ENCODE results near the gene HYOU1.
"Not testable (repeated sequence)": the region's sequence is repeated elsewhere in the genome, so short reads cannot be mapped to it uniquely, and the experiment has no call there.

Gene HYOU1

DNA sequence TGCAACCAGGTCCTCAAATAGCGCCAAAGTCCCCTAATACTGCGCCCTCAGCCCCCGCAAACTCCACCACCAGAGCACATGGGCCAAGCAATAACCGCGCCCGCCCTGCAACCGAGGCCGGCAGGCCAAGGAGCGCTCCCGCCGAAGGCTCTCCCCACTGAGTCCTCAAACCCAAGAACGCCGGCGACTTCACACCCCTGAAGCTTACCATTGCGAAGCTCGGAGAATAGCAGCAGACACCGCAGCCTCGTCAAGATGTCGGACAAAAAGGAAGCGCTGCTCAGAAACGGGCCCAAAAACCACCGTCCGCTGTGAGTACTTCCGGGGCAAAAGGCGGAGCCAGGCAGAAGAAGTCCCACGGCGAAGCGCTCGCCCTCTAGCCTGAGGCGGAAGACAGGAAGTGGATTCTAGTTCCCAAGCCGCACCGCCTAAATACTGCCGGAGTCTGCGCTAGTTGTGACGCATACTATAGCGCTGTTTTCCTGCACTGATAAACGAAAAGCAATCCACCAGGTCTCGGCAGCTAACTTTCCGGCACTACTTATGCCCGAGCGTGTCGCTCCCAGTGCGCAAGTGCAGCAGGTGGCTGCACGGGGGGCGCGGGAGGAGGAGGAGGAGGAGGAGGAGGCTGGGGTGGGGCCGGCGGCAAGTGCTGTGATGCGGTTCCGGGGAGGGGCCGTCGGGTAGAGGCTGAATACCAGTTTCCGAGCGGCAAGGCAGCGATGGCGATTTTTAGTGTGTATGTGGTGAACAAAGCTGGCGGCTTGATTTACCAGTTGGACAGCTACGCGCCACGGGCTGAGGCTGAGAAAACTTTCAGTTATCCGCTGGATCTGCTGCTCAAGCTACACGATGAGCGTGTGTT lies 38.7 kb downstream of the HYOU1 start, which contains the start of the genes RPS25 and TRAPPC4:
RPS25 (minus strand) TSS at position 270 of the 865 bp plus-strand sequence; CDS start at position 211, 59 bp downstream.
TRAPPC4 (plus strand) TSS at position 693 of the 865 bp plus-strand sequence; CDS start at position 723, 30 bp downstream.
- DNase-seq = peak; percentile 97

DNA sequence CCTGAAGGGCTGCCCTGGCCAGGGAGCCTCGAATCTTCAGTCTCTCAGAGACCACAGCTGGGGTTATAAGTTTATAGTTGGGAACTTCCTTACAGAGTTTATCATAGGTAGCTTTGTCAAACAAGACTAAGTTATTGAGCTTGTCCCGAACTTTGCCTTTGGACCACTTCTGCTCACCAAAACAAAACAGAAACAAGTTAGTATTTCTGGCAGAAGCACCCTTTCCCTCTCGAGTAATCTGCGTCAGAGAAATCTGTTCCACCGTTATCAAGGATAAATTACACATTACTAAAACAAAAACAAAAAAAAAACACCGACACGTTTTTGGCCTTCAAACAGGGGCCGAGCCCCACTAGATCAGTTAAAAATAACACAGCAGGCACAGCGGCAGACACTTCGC lies 39.6 kb downstream of the HYOU1 start:
- not testable (repeated sequence) for DNase-seq

DNA sequence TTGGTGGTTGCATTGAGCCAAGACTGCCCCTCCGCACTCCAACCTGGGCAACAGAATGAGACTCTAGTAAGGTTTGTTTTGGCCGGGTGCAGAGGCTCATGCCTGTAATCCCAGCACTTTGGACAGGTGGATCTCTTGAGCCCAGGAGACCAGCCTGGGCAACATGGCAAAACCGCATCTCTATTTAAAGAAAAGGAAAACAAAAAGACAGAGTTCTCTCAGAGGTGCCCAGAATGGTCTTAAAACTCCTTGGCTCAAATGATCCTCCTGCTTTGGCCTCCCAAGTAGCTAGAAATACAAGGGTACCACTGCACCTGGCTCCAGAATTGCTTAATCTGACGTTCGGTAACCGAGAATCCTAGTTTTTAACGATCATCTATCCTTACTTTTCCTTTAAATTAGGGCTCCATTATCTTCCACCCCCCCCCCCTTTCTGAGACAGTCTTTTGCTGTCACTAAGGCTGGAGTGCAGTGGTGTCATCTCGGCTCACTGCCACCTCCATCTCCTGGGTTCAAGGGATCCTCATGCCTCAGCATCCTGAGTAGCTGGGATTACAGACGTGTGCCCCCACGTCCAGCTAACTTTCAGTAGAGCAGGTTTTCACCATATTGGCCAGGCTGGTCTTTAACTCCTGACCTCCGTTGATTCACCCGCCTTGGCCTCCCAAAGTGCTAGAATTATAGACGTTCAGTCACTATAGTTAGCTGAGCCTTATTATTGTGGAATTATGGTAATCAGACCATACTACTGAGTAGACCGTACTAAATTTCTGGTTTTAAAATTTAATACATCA lies 40.6 kb downstream of the HYOU1 start:
- no peak for DNase-seq

DNA sequence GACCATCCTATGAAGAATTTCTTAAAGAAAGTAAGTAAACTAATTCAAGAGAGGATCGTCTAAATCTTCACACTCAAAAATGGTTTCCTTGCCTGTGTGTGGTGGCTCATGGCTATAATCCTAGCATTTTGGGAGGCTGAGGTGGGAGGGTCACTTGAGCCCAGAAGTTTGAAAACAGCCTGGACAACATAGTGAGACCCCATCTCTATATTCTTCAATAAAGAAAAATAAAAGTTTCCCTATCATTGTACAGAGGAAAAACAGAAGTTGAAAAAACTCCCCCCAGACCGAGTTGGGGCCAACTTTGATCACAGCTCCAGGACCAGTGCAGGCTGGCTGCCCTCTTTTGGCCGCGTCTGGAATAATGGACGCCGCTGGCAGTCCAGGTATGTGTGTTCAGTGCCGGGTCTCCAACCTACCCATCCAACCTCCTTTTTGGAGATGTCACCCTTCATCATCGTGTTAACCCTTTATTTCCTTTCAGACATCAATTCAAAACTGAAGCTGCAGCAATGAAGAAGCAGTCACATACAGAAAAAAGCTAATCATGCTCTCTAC lies 41.9 kb downstream of the HYOU1 start:
- DNase-seq = peak; percentile 28

DNA sequence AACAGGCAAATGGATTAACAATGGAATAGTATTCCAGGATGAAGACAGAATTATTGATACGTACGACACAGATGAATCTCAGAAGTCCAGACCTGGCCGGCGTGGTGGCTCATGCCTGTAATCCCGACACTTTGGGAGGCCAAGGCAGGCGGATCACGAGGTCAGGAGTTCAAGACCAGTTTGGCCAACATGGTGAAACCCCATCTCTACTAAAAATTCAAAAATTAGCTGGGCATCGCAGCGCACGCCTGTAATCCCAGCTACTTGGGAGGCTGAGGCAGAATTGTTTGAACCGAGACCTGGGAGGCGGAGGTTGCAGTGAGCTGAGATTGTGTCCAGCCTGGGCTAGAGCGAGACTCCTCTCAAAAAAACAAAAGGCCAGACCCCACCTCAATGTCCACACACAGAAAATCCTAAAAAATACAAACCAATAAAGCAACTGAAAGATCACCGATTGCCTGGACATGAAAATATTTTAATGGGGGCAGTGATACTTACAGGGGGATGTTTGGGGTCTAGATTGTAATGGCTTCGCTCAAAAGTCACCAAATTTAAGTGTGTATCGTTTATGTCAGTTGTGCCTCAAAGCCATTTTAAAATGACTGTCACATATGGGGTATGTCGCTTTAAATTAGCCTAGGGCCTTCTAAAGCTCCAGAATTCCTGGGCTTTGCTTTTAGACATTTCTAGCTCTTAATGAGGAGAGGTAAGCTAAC lies 42.6 kb downstream of the HYOU1 start:
- no peak for DNase-seq

DNA sequence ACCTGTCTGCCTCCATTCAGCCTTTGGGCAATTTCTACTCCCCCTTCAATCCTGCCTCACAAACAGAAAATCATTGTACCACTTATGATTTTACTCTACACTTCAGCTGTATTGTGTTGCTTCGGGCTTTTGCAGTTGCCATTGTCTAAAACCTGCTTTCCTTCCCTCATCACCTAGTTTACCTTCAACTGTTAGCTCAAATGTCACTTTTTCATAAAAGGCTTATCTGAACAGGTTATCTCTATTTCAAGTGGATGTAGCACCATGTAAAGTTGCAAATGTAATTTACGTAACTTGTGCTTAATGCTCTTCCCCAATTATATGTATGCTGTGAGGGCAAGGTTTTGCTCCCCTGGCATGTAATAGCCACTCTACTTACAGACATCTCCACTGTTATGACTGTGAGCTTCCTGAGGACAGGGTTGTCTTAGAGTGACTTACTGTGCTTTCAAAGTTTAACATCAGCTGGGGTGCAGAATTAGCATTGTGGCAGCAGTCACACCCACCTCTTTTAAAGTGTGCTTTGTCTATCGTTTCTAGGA lies 44.3 kb downstream of the HYOU1 start:
- DNase-seq = no peak

DNA sequence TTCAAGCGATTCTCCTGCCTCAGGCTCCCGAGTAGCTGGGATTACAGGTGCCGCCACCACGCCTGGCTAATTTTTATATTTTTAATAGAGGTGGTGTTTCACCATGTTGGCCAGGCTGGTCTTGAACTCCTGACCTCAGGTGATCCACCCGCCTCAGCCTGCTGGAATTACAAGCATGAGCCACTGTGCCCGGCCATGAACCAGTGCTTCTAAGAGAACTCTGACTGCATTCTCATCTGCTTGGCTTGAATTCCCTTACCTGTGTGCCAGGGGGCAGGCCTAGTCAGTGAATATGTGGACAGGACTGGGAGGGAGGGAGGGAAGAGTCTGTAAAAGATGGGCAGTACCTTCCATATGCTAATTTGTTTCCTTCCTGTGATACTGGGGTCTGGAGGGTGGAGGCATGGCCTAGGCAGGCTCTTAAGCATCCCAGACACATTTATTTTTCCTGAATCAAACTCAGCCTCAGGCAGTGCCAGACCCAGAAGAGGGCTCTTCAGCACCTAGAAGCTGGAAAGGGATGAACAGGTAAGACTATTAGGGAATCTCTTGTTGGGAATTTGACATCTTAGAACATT lies 45.4 kb downstream of the HYOU1 start:
- DNase-seq = no peak

DNA sequence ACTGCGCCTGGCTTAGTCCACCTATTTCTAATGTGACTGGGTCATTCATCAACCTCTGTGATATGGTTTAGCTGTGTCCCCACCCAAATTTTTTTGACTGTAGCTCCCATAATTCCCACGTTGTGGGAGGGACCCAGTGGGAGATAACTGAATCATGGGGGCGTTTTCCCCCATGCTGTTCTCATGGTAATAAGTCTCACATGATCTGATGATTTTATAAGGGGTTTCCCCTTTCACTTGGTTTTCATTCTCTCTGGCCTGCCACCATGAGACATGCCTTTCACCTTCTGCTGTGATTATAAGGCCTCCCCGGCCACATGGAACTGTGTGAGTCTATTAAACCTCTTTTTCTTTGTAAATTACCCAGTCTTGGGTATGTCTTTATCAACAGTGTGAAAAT lies 50.3 kb downstream of the HYOU1 start:
- no peak for DNase-seq

DNA sequence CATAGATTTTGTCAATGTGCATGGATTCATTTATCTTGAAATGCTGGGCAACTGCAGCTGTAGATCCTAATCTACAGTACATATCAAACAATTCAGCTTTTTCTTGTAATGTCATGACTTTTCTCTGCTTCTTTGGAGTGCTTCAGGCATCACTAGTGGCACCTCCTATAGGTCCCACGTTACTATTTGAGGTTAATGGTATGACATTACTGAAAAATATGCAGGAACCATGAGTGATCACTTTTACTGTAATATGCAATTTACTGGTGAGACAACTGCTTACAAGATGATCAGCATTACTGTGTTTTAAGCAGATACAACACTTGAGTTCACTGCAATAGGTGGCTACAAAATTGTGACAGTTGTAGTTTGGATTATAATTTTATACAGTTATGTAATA lies 56.1 kb downstream of the HYOU1 start:
- DNase-seq = peak; percentile 75

DNA sequence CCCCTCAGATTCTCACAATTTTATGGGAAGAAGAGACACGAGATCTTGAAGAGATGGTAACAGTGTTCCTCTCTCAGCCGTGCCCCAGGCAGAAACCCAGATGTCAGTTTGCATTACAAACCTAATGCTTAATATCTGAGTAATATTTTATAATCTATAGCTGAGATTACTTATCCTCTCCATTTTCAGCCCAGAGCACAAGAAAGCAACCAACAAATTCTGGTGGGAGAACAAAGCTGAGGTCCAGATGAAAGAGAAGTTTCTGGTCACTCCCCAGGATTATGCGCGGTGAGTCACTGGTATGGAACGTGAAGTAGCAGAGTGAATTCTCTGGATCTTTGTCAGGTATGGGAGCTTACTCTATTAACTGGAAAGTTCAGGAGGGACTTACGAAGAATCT lies 58.2 kb downstream of the HYOU1 start:
- DNase-seq = peak; percentile 91

DNA sequence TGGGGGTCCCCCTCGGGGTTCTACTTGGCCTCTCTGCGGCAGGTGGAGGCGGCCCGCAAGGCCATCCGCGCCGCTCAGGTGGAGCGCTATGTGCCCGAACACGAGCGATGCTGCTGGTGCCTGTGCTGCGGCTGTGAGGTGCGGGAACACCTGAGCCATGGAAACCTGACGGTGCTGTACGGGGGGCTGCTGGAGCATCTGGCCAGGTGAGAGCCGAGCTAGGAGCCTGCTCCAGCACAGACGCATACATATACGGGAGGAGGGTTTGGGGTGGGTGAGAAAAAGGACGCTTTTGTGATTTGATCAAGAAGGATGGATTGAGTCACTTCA lies 58.7 kb downstream of the HYOU1 start:
- no peak for DNase-seq

DNA sequence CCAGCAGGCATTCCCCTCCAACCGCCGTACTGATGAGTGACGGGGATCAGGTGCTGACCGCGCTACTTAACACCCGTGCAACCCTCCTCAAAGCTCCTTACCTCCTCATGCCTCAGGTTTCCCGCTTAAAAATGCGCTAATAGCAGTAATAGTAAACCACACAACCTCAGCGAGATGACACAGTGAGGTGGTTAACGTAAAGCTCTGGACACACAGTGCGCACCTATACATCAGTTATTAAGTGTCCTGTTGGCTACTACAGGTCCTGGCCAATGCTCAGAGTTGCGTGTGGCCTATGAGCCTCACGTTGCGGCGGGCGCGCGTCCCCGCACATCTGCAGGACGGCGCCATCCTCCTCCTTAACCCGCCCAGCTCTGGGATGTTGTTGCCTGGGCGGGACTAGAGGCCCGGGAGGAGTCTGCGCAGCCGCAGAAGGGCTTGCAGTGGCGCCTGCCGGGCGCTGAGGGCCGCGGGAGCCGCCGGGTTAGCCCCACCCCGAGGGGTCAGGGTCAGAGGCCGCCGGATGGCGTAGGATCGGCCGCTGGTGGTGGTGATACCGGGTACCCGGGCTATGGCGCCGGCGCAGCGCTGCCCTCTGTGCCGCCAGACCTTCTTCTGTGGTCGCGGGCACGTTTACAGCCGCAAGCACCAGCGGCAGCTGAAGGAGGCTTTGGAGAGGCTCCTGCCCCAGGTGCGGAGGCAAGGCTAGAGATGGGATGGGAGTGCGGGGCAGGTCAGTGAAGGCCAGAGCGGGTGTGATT lies 59.2 kb downstream of the HYOU1 start, which contains the start of gene CENATAC:
CENATAC (plus strand) TSS at position 512 of the 761 bp plus-strand sequence; CDS start at position 572, 60 bp downstream.
- DNase-seq = peak; percentile 90

DNA sequence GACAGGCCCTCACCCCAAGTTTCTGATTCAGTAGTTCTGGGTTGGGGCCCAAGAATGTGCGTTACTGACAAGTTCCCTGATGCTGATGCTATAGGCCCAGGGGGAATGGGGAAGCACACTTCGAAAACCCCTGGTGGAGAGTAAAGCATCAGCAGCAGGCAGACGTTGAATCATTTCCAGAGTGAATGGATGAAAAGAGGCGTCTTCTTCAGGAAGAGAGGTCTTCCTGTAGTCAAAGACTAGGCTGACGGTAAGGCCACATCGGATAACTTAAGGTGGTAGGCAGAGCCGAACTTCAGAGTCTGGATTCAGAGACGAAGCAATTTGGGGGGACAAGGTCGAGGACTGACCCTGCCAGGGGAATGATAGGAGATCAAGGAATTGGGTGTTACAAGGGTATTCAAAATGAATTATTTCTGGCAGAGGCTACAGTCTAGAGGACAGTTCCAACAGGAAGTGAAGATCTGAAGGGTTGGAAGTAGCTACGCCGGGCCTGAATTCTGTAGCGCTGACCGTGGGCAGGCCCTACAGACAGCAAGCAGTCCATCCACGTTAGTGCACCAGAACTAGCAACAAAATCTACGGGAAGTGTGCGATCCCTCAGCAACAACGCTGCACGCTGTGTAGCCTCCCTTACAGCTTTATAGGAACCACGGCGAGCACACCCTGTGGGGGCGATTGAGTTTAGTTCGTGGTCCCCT lies 59.9 kb downstream of the HYOU1 start:
- DNase-seq = peak; percentile 35
